Measurements from ENCODE around the gene CXCL6. TPM values are rescaled to one million over a fixed set of nuclear protein-coding genes. Genes with fewer than 3 reads are reported as not detected.

The CXCL6 gene
- total RNA-seq, 1 donor from 2014 or later, result 0.16 TPM

GRCh38 chr4:73841243-73841925 lies 4.9 kb downstream of the CXCL6 start:
- Mint-ChIP-seq H3K36me3 (no peaks in the 10 kb centered on the region), H3K4me1 (peaks cover 6% of the 10 kb centered on the region), H3K27ac (no peak overlapping the region), H3K4me3 (no peak overlapping the region), H3K9me3 (no peaks in the 10 kb centered on the region), H3K27me3 (ENCODE audit: low read depth) (peaks cover 48% of the 10 kb centered on the region)
- no peak for TF ChIP-seq CTCF (IDR thresholded peaks at IDR 0.05; ENCODE audit: unreplicated experiment)
- DNase-seq (ENCODE audit: low spot score in 2 of 2, unreplicated experiment in 2 of 2), result no peak

- Mint-ChIP-seq H3K4me1 (peaks cover 5% of the 10 kb centered on the region), H3K27me3 (ENCODE audit: low read depth) (peaks cover 43% of the 10 kb centered on the region), H3K9me3 (no peaks in the 10 kb centered on the region), H3K36me3 (no peaks in the 10 kb centered on the region), H3K4me3 (no peak overlapping the region), H3K27ac (no peak overlapping the region)
- DNase-seq (ENCODE audit: low spot score in 2 of 2, unreplicated experiment in 2 of 2), result no peak
- TF ChIP-seq CTCF (IDR thresholded peaks at IDR 0.05; ENCODE audit: unreplicated experiment), result no peak
Observed at GRCh38 chr4:73842696-73843095, 6.2 kb downstream of the CXCL6 start.

GRCh38 chr4:73843369-73843768 lies 6.9 kb downstream of the CXCL6 start:
- no peak for DNase-seq (ENCODE audit: low spot score in 2 of 2, unreplicated experiment in 2 of 2)
- no peaks in the 10 kb centered on the region for H3K36me3 Mint-ChIP-seq
- TF ChIP-seq CTCF (IDR thresholded peaks at IDR 0.05; ENCODE audit: unreplicated experiment), result no peak
- no peak overlapping the region for H3K27ac Mint-ChIP-seq
- H3K4me3 Mint-ChIP-seq, result no peak overlapping the region
- peaks cover 5% of the 10 kb centered on the region for H3K4me1 Mint-ChIP-seq
- no peaks in the 10 kb centered on the region for H3K9me3 Mint-ChIP-seq
- H3K27me3 Mint-ChIP-seq (ENCODE audit: low read depth), result peaks cover 42% of the 10 kb centered on the region

GRCh38 chr4:73844345-73844744 lies 7.9 kb downstream of the CXCL6 start:
- Mint-ChIP-seq H3K36me3 (no peaks in the 10 kb centered on the region), H3K27me3 (ENCODE audit: low read depth) (peaks cover 36% of the 10 kb centered on the region), H3K4me1 (peaks cover 5% of the 10 kb centered on the region), H3K27ac (no peak overlapping the region), H3K4me3 (no peak overlapping the region), H3K9me3 (no peaks in the 10 kb centered on the region)
- no peak for DNase-seq (ENCODE audit: low spot score in 2 of 2, unreplicated experiment in 2 of 2)
- no peak for TF ChIP-seq CTCF (IDR thresholded peaks at IDR 0.05; ENCODE audit: unreplicated experiment)

- Mint-ChIP-seq H3K36me3 (no peaks in the 10 kb centered on the region), H3K27ac (no peak overlapping the region), H3K4me1 (peaks cover 5% of the 10 kb centered on the region), H3K4me3 (no peak overlapping the region), H3K9me3 (no peaks in the 10 kb centered on the region), H3K27me3 (ENCODE audit: low read depth) (peaks cover 33% of the 10 kb centered on the region)
- DNase-seq (ENCODE audit: low spot score in 2 of 2, unreplicated experiment in 2 of 2), result no peak
- TF ChIP-seq CTCF (IDR thresholded peaks at IDR 0.05; ENCODE audit: unreplicated experiment), result no peak
Observed at GRCh38 chr4:73844806-73845205, 8.3 kb downstream of the CXCL6 start.
